ENCODE measurements around the gene OR2AK2. TPM values are rescaled to one million over a fixed set of nuclear protein-coding genes. Genes with fewer than 3 reads are reported as not detected.

OR2AK2 gene
- total RNA-seq, 1 donor = not detected

GRCh38 chr1:247962911-247963588 lies 2.0 kb upstream of the OR2AK2 start:
- no peak for DNase-seq (ENCODE audit: insufficient read length, low spot score, missing footprints)
- Histone ChIP-seq H3K4me2 (ENCODE audit: insufficient read depth, low read length) (no peak overlapping the region), H3K27me3 (ENCODE audit: insufficient read depth, low read length) (no peaks in the 10 kb centered on the region), H2AFZ (ENCODE audit: low read length) (no peak overlapping the region), H3K36me3 (ENCODE audit: insufficient read depth, low read length) (no peaks in the 10 kb centered on the region), H3K79me2 (ENCODE audit: insufficient read depth, low read length) (no peaks in the 10 kb centered on the region), H3K4me3 (ENCODE audit: insufficient read depth, low read length) (no peak overlapping the region), H3K9me3 (ENCODE audit: low read depth, low read length) (no peaks in the 10 kb centered on the region), H3K27ac (ENCODE audit: low read depth, low read length) (no peak overlapping the region), H4K20me1 (ENCODE audit: insufficient read depth, low read length) (no peaks in the 10 kb centered on the region), H3K4me1 (ENCODE audit: insufficient read depth, low read length) (no peaks in the 10 kb centered on the region)
- no peak for TF ChIP-seq CTCF (IDR thresholded peaks at IDR 0.05; ENCODE audit: extremely low read depth, low read depth, low read length)

GRCh38 chr1:247966532-247967204 lies 1.6 kb downstream of the OR2AK2 start:
- H3K27ac ChIP-seq (ENCODE audit: low read depth, low read length) = no peak overlapping the region
- no peaks in the 10 kb centered on the region for H3K36me3 ChIP-seq (ENCODE audit: insufficient read depth, low read length)
- no peak for DNase-seq (ENCODE audit: insufficient read length, low spot score, missing footprints)
- H3K4me3 ChIP-seq (ENCODE audit: insufficient read depth, low read length) = no peak overlapping the region
- H2AFZ ChIP-seq (ENCODE audit: low read length) = no peak overlapping the region
- no peaks in the 10 kb centered on the region for H3K9me3 ChIP-seq (ENCODE audit: low read depth, low read length)
- no peaks in the 10 kb centered on the region for H3K4me1 ChIP-seq (ENCODE audit: insufficient read depth, low read length)
- no peaks in the 10 kb centered on the region for H3K27me3 ChIP-seq (ENCODE audit: insufficient read depth, low read length)
- TF ChIP-seq CTCF (IDR thresholded peaks at IDR 0.05; ENCODE audit: extremely low read depth, low read depth, low read length) = no peak
- no peaks in the 10 kb centered on the region for H3K79me2 ChIP-seq (ENCODE audit: insufficient read depth, low read length)
- no peak overlapping the region for H3K4me2 ChIP-seq (ENCODE audit: insufficient read depth, low read length)
- no peaks in the 10 kb centered on the region for H4K20me1 ChIP-seq (ENCODE audit: insufficient read depth, low read length)

GRCh38 chr1:247992986-247993385 lies 28.0 kb downstream of the OR2AK2 start:
- Histone ChIP-seq H2AFZ (ENCODE audit: low read length) (no peak overlapping the region), H3K36me3 (ENCODE audit: insufficient read depth, low read length) (no peaks in the 10 kb centered on the region), H3K4me2 (ENCODE audit: insufficient read depth, low read length) (no peak overlapping the region), H3K27ac (ENCODE audit: low read depth, low read length) (no peak overlapping the region), H3K27me3 (ENCODE audit: insufficient read depth, low read length) (no peaks in the 10 kb centered on the region), H3K79me2 (ENCODE audit: insufficient read depth, low read length) (no peaks in the 10 kb centered on the region), H4K20me1 (ENCODE audit: insufficient read depth, low read length) (no peaks in the 10 kb centered on the region), H3K4me1 (ENCODE audit: insufficient read depth, low read length) (no peaks in the 10 kb centered on the region), H3K9me3 (ENCODE audit: low read depth, low read length) (no peaks in the 10 kb centered on the region), H3K4me3 (ENCODE audit: insufficient read depth, low read length) (no peak overlapping the region)
- no peak for TF ChIP-seq CTCF (IDR thresholded peaks at IDR 0.05; ENCODE audit: extremely low read depth, low read depth, low read length)
- no peak for DNase-seq (ENCODE audit: insufficient read length, low spot score, missing footprints)

GRCh38 chr1:247998811-247999210 lies 33.8 kb downstream of the OR2AK2 start:
- Histone ChIP-seq H3K9me3 (ENCODE audit: low read depth, low read length) (no peaks in the 10 kb centered on the region), H3K79me2 (ENCODE audit: insufficient read depth, low read length) (no peaks in the 10 kb centered on the region), H2AFZ (ENCODE audit: low read length) (no peak overlapping the region), H3K36me3 (ENCODE audit: insufficient read depth, low read length) (no peaks in the 10 kb centered on the region), H3K4me2 (ENCODE audit: insufficient read depth, low read length) (no peak overlapping the region), H3K27me3 (ENCODE audit: insufficient read depth, low read length) (no peaks in the 10 kb centered on the region), H4K20me1 (ENCODE audit: insufficient read depth, low read length) (no peaks in the 10 kb centered on the region), H3K4me3 (ENCODE audit: insufficient read depth, low read length) (no peak overlapping the region), H3K27ac (ENCODE audit: low read depth, low read length) (no peak overlapping the region), H3K4me1 (ENCODE audit: insufficient read depth, low read length) (no peaks in the 10 kb centered on the region)
- TF ChIP-seq CTCF (IDR thresholded peaks at IDR 0.05; ENCODE audit: extremely low read depth, low read depth, low read length) = no peak
- no peak for DNase-seq (ENCODE audit: insufficient read length, low spot score, missing footprints)

Measured in osteoblast (primary cell).